Neural progenitor cell (in vitro differentiated cells): ENCODE results near the gene ABCC9.

Experiments used
- CTCF ChIP-seq: fragments of 200-600 bp; sonication (generic); IDR thresholded peaks from 2 replicates; pipeline ENCODE4 v1.5.1; 2017; ENCODE audit warnings: antibody characterized with exemption, mild to moderate bottlenecking
- EZH2 ChIP-seq: fragments of 200-600 bp; sonication (generic); IDR thresholded peaks from 2 replicates; pipeline ENCODE4 v1.6.1; 2017; ENCODE audit warnings: antibody characterized with exemption, mild to moderate bottlenecking, moderate library complexity
- EZH2phosphoT487 ChIP-seq: fragments of 200-600 bp; sonication (generic); IDR thresholded peaks from 2 replicates; pipeline ENCODE4 v1.6.1; 2017; ENCODE audit warnings: antibody characterized with exemption

DNA sequence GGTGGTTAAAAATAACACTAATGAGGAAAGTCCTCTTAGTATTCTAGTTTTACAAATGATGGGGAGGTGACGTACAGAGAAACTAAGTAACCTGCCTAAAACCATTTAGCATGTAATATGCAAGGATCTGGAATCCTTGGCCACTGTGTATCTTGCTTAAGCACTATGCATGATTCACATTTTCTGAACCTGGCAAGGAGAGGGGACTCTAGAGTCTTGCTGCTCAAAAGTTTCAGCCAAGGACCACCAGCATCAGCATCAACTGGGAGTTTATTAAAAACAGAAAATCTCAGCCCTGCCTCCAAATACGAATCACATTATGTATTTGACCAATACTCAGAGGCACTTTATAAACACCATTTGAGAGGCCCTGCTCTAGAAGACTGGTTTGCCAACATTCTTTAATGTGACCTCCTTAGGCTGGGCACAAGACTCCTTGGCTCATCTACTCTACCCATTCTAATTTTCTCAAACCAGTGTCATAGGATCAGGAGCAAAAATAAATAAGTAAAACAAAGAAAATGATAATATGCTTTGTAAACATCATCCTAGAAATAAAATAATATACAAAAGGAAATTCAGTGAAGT lies 52.9 kb downstream of the ABCC9 start:
- TF ChIP-seq CTCF (no peak), EZH2 (no peak), EZH2phosphoT487 (no peak)
